NCI-H82 treated with DMSO at 0.1 percent for 48 hours (cell line): ENCODE data around the gene ADH6.
"Not testable (repeated sequence)": the region's sequence is repeated elsewhere in the genome, so short reads cannot be mapped to it uniquely, and the experiment has no call there.

Source experiments
- DNase-seq: peaks from one replicate; lab custom pipeline; 2025; ENCODE audit not compliant: unreplicated experiment; lab: John Stamatoyannopoulos, UW

Gene ADH6

GRCh38 chr4:99200138-99200537 lies 18.9 kb downstream of the ADH6 start:
- DNase-seq = no peak

GRCh38 chr4:99190336-99190735 lies 28.7 kb downstream of the ADH6 start:
- DNase-seq = no peak

- DNase-seq = not testable (repeated sequence)
Measured at GRCh38 chr4:99189900-99190299, 29.1 kb downstream of the ADH6 start.

GRCh38 chr4:99186029-99186428 lies 33.0 kb downstream of the ADH6 start:
- DNase-seq = no peak

- DNase-seq = no peak
Measured at GRCh38 chr4:99185581-99185980, 33.5 kb downstream of the ADH6 start.

GRCh38 chr4:99180382-99181070 lies 38.5 kb downstream of the ADH6 start:
- no peak for DNase-seq

GRCh38 chr4:99179626-99180025 lies 39.4 kb downstream of the ADH6 start:
- DNase-seq = no peak

- no peak for DNase-seq
Measured at GRCh38 chr4:99179178-99179577, 39.9 kb downstream of the ADH6 start.

GRCh38 chr4:99166544-99166943 lies 52.5 kb downstream of the ADH6 start:
- no peak for DNase-seq

- DNase-seq = no peak
Measured at GRCh38 chr4:99165978-99166377, 53.1 kb downstream of the ADH6 start.

GRCh38 chr4:99161373-99162099 lies 57.5 kb downstream of the ADH6 start:
- no peak for DNase-seq

GRCh38 chr4:99159699-99160098 lies 59.3 kb downstream of the ADH6 start:
- DNase-seq = no peak

GRCh38 chr4:99157478-99157935 lies 61.5 kb downstream of the ADH6 start:
- no peak for DNase-seq

GRCh38 chr4:99156992-99157391 lies 62.1 kb downstream of the ADH6 start:
- DNase-seq = no peak

- no peak for DNase-seq
Measured at GRCh38 chr4:99154658-99155342, 64.2 kb downstream of the ADH6 start.
